Measurements from ENCODE around the gene CKAP2L.

Gene CKAP2L

GRCh38 chr2:112691881-112692281 is 72.5 kb downstream of the CKAP2L start:
- DNase-seq (ENCODE audit: low read depth), result no peak
- H3K4me3 ChIP-seq (ENCODE audit: control insufficient read depth, low read depth, low read length), result no peak overlapping the region
- no peak for TF ChIP-seq CTCF (IDR thresholded peaks at IDR 0.05; ENCODE audit: control insufficient read depth, insufficient read depth, low read depth, low read length, missing control alignments)

- DNase-seq (ENCODE audit: low read depth), result no peak
These were observed 73.5 kb downstream of the CKAP2L start for GRCh38 chr2:112690853-112691401.

DNA sequence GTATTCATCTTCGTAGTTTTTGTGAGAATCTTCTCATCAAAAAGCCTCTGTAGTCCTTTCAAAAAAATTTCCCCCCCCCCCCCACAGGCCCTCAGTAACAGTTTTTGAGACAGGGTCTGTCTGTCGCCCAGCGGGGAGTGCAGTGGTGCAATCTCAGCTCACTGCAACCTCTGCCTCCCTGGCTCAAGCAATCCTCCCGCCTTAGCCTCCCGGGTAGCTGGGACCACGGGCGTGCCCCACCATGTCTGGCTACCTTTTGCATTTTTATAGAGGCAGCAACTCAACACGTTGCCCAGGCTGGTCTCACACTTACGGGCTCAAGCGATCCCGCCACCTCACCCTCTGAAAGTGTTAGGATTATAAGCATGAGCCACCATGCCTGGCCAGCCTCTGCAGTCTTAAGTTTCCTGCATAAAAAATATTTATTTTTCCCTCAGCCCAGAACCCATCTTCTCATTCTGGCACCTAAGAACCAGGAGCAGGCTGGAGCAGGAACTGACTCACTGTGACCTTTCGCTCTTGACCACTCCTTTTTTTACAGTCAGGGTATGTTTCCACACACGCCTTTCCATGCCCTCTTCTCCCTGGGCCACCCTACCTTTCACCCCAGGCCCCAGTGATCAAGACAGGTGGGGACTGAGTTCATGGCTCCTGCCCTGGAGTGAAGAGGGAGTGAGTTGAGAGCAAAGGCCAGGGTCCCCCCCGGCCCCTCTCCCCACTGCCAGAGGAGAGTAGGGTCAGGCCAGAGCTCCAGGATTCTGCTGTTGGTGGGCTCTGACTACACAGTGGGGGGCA is 76.1 kb downstream of the CKAP2L start:
- no peak for DNase-seq (ENCODE audit: low read depth)
- no peak for TF ChIP-seq CTCF (IDR thresholded peaks at IDR 0.05; ENCODE audit: control insufficient read depth, insufficient read depth, low read depth, low read length, missing control alignments)
- H3K4me3 ChIP-seq (ENCODE audit: control insufficient read depth, low read depth, low read length), result no peak overlapping the region

More at GRCh38 chr2:112690853-112691401, 73.5 kb downstream of the CKAP2L start:
- H3K4me3 ChIP-seq (ENCODE audit: control insufficient read depth, low read depth, low read length), result no peak overlapping the region
- peak; percentile 44 for TF ChIP-seq CTCF (IDR thresholded peaks at IDR 0.05; ENCODE audit: control insufficient read depth, insufficient read depth, low read depth, low read length, missing control alignments)

DNA sequence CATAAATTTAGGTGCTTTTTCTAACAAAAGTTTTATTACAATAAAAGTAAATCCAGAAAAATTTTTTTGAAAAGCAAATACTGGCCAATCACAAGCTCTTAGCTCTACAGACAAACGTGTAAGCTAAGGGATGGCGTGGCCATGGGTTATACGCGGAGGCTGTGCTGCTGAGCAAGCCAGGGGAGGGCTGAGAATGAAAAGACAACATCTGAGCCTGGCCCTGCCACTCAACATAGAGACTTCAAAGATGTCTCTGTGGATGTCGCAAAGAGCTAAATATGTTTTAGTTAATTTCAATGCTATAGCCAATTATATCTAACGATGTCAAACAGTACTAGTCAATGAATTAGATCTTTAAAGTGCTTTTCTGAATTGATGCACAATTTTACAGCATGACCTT is 76.9 kb downstream of the CKAP2L start:
- TF ChIP-seq CTCF (IDR thresholded peaks at IDR 0.05; ENCODE audit: control insufficient read depth, insufficient read depth, low read depth, low read length, missing control alignments), result no peak
- no peak for DNase-seq (ENCODE audit: low read depth)
- no peak overlapping the region for H3K4me3 ChIP-seq (ENCODE audit: control insufficient read depth, low read depth, low read length)

Measured in AG09309 (cell line).